ENCODE data around the gene COL8A2.
"Not testable (repeated sequence)": the region's sequence is repeated elsewhere in the genome, so short reads cannot be mapped to it uniquely, and the experiment has no call there.

The COL8A2 gene

DNA sequence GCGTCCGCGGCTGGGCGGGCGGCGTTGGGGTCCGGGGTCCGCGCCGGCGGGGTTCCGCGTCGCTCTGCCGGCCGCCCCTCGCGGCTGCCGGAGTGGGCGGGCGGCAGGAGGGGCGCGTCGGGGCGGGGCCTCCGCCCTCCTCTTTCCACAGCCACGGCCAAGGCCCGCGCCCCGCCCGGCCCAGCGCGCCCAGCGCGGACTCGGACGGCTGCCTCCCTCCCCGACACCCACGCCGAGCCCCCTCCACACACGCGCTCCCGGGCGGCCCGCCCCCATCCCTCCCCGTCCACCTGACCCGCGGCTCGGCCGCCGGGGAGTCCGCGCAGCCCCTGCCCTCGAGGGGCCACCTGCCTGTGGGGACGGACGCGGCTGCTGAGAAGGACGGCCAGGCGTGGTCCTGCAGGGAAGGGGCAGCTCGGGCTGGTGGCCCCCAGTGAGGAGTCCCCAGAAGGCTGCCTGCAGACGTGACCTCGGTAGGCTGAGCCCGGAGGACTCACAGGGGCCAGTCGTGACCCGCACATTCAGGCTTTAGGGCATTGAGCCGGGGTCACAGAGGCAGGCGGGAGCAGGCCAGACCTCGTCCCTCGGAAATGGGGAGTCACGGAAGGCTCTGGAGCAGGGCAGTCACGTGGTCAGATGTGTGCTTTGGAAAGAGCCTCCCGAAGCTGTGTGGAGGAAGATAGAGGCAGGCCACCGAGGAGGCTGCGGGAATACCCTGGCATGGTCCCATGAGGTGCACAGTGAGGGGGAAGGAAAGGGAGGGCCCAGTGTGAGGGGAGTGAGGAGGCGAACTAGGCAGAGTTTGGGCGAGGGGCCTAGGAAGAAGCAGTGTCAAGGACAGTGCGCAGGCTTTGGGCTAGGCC is at the start of gene COL8A2:
TSS of gene COL8A2 (minus strand) at position 94 of the 863 bp plus-strand sequence. CDS start 24,980 bp downstream, outside the sequence.
- DNase-seq (ENCODE audit: low spot score), result no peak

DNA sequence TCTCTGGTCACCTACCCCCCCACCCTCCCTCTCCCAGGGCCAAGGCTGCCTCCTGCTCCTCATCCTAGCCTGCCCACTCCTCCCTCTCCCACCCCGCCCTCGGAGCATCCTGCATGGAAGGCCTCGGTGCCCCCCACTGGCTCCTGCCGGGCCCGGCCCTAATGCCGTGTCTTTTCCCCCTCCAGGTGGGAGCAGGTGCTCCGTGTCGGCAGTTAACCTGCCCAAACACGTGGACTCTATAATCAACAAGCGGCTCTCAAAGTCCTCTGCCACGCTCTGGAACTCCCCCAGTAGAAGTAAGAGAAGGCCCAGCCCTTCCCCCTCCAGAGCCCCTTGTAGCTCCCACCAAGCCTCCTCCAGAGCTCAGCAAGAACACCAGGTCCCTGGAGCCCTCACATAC is 49.7 kb upstream of the COL8A2 start:
- no peak for DNase-seq (ENCODE audit: low spot score)

DNA sequence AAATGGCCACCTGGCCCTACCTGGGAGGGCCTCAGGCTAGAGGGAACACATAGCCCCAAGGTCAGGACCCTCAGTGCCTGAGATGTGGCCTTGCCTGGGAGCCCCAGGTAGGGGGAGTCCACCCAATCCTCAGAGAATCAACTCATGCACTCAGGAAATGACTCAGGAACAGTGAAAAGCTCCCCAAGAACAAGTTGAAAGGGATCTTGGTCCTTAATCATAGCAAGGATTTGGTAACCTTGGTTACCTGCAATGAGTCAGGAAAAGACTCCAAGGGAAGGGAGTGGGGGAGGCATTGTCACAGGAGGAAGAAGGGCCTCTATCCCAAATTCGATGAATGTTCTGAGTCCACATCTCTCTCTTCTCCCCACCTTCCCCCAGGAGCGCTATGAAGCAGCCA is 48.0 kb upstream of the COL8A2 start:
- no peak for DNase-seq (ENCODE audit: low spot score)

DNA sequence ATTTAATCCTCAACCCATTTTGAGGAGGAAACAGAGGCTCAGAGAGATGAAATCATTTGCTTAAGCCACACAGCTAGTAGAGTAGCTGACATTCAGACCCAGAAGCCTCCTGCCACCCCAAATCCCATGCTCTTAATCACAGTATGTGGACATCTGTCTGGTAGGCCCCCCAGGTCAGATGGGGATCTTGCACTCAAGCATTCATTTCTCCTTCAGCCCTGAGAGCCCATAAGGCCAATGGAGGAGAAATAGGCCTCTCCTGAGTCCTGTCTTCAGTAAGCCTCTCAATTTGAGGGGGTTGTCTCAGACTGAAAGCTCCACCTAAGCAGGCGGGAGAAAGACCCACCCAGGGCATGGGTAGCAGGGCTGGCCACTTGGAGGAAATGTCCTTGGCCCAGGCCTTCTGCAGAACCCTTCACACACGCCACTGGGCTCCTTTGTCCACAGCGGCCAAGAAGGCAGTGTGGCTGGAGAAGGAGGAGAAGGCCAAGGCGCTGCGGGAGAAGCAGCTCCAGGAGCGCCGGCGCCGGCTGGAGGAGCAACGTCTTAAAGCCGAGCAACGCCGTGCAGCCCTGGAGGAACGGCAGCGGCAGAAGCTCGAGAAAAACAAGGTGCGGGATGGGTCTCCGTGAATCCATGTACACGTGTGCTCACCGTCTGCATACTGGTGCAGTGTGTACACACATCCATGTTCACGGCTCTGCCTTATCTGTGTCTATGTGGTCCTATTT is 47.2 kb upstream of the COL8A2 start:
- no peak for DNase-seq (ENCODE audit: low spot score)

DNA sequence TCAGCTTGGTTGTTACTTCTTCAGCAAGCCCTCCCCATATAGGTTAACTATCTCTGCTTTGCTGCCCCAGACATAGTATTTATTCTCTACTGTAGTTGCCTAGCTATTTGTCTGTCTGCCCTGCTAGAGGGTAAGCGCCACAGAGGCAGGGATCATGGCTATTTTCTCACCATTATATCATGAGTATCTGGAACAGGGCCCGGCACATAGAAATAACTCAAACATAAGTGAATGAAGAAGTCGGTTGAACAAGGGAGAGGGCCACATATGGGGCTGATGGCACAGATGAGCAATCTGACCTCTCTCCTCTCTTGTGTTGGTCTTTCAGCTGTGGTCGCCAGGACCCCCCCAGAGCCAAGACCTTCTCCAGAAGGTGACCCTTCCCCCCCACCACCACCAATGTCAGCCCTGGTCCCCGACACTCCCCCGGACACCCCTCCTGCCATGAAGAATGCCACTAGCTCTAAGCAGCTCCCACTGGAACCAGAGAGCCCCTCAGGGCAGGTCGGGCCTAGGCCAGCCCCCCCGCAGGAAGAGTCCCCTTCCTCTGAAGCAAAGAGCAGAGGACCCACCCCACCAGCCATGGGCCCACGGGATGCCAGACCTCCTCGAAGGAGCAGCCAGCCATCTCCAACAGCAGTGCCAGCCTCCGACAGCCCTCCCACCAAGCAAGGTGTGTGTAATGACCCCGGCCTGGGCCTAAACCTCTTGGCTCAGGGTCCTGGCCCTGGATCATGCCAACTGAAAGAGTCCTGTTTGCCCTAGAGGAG is 45.8 kb upstream of the COL8A2 start:
- no peak for DNase-seq (ENCODE audit: low spot score)

DNA sequence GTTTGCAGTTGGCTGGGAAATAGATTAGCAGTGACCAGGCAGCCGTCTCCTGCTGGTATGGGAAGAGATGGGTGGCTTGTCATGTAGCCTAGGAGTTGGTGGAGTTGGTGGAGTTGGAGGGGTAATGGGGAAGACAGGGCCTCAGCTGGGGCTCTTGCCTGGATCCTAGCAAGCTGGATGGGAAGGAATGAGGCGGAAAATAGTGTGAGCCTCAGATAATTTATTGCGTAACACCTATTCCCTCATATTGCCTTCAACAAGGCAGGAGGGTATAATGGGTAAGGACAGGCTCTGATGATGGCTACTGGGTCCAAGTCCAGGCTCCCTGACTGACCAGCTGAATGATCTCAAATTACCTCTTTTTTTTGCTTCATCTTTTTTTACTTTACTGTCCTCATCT is 43.5 kb upstream of the COL8A2 start:
- DNase-seq (ENCODE audit: low spot score), result no peak

DNA sequence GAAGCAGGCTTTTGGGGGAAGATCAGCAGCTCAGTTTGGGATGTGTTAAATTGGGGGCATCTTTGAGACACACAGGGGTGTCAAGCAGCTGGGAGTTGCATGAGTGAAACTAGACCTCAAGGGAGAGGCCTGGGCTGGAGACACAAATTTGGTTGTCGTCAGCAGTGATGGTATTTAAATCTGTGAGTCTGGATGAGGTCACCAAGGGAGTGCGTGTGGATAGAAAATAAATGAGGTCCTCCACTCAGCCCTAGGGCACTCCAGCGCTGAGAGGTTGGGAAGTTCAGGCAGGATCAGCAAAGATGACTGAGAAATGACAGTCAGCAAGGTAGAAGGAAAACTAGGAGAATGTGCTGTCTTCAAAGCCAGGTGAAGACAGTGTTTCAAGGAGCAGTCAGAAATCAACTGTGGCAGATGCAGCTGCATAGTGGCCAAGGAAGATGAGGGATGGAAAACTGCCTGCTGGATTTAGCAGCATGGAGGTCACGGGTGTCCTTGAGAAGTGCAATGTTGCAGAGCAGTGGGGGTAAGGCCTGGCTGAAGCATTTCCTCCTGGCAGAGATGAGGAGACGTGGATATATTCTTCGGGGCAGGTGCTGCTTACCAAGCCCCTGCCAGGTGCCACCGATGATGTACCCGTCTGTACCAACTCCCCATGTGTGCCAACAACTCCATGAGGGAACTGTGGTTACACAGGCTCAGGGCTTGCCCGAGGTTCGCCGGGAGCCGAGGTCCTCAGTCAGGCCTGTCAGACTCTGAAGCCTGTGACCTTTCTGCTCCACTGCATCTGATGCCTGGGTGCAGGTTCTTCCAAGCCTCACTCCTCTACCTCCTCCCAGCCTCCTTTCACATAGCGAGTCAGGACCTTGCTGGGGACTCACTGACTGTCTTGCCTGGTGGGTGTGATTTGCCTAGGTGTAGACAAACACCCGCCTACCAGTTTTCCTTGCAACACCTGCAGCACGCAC is 42.2 kb upstream of the COL8A2 start:
- DNase-seq (ENCODE audit: low spot score), result no peak

DNA sequence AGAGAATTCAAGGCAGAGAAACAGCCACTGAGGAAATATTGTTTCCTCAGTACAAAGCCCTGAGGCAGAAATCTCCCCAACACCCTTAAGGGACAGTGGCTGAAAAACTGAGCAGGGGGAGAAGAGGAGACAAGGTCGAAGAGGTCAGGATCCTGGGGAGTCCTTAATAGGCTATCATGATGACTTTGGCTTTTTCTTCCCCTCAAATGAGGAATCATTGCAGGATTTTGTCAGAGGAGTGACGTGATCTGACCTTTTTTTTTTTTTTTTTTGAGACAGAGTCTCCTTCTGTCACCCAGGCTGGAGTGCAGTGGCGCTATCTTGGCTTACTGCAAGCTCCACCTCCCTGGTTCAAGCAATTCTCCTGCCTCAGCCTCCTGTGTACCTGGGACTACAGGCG is 41.1 kb upstream of the COL8A2 start:
- DNase-seq (ENCODE audit: low spot score), result no peak

DNA sequence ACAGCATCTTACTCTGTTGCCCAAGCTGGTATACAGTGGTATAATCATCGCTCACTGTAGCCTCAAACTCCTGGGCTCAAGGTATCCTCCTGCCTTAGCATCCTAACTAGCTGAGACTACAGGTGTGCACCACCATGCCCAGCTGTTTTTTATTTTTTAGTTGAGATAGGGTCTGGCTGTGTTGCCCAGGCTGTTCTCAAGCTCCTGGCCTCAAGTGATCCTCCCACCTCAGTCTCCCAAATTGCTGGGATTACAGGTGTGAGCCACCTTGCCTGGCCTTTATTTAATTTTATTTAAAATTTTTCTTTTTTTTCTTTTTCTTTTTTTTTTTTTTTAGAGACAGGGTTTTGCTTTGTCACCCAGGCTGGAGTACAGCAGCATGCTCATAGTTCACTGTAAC is 40.1 kb upstream of the COL8A2 start:
- DNase-seq (ENCODE audit: low spot score), result no peak

DNA sequence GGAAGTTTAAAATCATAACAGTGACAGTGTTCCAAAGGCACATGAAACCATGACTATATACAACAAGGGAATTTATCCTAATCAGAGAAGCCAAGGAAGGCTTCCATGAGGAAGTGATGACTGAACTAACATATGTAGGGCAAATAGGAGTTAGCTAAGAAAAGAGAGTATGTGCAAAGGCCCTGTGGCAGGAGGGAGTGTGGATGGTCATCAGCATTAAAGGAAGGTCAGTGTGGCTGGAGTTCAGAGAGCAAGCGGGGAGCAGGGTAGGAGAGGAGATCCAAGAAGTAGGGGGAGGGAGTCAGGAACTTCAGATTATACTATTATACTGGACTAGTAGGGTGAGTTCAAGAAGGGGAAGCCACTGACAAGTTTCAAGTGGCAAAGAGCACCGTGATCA is 39.3 kb upstream of the COL8A2 start:
- DNase-seq (ENCODE audit: low spot score), result no peak

DNA sequence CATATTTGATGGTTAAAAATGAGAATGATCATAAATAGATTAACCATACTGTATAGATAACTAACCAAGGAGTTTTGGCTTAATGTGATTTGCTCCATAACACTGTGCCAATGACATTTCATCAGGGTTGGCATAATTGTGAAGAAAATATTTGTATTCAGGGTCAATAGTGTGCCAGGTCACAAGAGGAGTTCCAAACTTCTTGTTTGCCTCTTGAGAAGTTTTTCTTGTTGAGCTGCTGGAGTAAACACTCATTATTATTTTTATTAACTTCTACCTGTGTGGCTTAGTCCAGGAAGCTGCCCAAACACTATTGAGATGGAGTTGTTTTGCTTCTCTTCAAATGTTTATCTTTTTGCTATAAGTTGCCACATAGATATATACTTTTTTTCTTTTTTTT is 38.4 kb upstream of the COL8A2 start:
- no peak for DNase-seq (ENCODE audit: low spot score)

DNA sequence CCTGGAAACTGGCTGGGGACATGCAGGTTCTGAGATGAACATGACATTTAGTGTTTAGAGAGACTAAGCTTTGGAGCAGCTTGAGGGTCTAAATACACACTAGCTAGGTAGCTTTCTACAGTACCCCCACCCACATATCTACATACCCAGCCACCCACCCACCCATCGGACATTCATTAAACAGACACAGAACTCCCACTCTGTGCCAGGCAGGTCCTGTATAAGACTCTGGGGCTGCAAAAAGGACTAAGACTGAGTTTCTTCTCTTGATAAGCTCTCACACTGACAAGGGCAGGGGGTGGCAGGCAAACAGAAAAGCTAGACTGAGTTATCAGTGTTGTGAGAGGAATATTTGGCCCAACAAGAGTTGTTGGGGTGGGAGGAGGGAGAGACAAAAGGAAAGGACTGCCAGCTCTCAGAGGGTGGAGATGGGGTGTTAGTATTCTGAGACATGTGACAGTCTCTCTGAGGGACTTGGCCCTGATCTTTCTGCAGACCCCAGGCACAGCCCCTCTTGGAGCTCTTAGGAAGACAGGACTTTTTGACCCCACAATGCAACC is 37.7 kb upstream of the COL8A2 start:
- no peak for DNase-seq (ENCODE audit: low spot score)

DNA sequence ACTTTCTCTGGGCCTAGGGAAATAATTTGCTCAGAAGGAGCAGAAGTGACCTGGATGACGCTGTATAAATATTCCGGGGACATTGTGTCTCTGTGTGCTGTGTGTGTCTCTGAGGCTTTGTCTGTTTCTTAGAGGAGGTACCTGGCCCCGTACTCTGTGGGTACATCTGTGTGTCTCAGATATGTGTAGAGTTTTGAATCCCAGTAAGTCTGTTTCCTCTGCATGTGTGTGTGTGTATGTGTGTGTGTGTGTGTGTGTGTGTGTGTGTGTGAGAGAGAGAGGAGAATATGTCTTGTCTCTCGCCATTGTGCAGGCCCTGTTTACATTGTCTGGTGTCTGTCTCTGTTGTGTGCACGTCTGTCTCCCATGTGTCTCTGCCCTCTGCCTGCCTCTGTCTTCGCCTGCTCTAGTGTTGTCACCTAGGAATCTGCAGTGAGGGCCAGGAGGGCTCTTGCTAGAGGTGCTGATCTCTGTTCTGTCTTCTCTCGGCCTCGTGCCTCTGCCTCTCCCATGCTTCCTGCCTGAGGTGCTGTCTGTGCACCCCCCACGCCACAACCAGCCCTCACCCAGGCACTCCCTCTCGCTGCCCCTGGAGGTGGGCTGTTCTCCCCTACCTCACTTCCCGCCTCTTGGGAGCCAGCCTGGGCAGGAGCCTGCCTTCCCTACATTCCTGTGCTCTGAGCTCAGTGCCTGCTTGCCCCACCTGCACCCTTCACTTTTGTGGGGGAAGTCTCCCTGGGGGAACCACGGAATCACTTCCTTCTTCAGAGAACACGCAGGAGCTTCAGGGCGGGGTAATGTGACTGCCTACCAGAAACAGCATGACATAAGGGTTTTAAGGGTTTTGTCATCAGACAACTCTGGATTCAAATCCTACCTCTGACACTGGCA is 36.9 kb upstream of the COL8A2 start:
- no peak for DNase-seq (ENCODE audit: low spot score)

DNA sequence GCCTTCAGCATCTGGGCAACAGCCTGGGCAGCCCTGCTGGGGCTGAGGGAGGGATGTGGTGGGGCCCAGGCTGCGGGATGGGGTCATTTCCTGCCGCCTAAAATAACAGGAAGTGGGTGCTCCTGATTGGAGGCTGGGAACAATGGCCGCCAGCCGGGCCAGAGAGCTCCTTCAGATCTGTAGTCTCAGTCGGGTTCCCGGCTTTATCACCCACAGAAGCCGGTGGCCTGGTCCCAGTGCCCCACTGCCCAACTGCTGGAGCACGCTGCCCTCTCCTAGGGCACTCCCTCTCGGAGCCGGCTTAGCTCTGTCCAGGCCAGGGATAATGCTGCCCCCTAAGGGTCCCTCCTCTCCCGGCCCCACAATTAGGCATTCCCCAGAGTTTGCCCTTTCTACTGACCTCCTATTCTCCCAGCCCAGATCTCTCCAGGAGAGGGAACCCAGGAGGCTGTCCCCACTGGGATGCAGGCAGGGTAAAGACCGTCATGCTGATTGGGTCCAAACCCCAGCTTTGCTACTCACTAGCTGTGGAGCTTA is 36.0 kb upstream of the COL8A2 start:
- no peak for DNase-seq (ENCODE audit: low spot score)

DNA sequence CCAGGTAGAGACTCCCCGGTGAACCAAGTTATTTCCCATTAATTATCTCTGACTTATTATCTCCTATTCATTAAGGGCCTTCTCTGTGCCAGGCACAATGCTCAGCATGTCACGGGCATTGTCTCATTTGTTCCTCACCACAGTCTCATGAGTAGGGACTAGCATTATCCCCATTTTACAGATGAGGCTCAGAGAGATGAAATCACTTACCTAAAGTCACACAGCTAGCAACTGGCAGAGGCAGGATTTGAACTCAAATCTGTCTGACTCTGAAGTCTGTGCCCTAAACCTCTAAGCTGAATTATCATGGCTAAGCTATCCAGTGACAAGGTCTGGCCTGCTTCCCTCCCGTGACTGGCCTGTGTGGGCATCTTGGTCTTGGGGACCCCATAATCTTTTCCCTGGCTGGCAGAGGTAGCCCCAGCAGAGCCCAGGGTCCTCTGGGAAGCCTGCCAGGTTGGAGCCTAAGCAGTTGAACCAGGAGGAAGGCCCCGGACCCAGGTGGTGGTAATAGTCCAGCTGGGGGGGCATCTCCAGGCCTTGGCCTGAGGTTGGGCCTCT is 35.4 kb upstream of the COL8A2 start:
- DNase-seq (ENCODE audit: low spot score), result no peak

DNA sequence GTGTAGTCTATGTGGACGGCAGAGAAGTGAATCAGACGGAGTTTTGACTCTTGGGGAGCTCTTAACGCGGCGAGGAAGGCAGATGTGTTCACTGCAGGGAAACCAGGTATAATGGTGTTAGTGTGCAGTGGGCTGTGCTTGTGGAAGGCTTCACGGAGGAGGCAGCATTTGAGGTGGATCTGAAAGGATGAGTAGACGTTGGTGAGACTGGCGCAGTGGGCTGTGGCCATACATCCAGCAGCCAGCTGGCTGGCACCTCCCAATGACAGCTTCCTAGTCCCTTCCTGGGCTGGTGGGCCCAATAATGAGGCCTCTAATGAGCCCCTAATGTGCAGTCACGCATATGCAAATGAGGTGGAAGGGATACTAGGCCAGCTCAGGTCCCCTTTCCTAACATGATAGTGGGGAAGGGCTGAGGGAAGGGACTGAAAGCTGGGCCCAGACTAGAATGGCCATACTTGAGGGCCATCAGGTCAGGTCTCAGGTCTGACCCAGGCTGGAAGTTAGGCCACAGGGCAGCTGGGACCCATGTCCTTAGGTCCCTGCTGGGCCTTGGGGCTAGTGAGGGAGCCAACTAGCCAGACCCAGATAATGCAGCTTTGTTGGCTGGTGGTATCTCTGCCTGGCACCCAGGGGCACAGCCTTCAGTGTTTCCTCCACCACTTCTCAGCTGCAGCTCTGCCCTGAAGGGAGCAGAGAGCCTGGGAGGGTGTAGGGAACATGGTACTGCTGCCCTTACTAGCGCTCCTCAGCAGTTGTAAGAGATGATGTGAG is 34.8 kb upstream of the COL8A2 start:
- no peak for DNase-seq (ENCODE audit: low spot score)

DNA sequence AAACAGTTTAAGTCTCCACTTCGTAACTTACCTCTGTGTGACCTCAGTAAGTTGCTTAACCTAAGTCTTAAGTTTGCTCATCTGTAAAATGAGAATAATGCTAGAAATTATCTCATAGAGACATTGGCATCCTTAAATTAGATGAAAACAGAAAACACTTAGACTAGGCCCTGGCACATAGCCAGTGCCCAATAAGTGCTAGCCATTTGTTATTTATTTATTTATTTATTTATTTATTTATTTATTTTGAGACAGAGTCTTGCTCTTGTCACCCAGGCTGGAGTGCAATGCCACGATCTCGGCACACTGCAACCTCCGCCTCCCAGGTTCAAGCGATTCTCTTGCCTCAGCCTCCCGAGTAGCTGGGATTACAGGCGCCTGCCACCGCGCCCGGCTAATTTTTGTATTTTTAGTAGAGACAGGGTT is 33.8 kb upstream of the COL8A2 start:
- DNase-seq (ENCODE audit: low spot score), result not testable (repeated sequence)

DNA sequence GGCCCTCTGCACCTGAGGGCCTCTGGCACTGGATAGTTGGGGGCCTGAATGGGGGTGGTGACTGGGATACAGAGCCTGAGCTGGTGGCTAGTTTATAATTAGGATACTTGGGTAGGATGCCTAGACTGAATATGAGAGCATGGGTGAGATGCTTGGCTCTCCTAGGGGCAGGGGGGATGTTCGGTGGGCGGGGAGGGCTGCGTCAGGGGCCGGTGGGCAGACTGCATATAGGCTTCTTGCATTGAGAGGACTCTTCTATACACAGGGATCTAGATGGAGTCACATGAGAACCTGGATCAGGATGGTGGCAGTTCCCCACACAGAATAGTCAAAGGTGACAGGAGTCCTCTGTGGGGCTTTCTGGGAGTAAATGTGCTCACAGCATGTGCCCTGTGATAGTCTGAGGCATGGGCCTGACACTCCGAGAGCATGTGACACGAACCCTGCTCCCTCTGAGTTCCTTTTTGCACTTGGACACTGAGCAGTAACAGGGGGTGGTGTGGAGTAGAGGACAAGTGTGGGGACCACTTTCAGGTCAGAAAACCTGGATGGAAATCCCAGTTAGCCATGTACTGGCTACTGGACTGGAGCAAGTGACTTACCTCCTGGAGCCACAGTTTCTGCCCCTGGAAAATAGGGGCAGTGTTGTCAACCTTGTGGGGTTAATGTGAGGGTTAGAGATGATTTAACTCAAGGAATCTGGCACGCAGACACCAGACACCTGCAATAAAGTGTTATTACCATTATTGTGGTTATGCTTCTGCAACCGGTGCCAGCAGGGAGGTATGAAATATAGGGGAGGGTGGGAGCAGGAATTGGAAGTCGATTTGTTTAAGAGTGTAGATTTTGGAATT is 33.2 kb upstream of the COL8A2 start:
- DNase-seq (ENCODE audit: low spot score), result no peak
